H1 (cell line): ENCODE results near the gene DHDH. TPM values are rescaled to one million over a fixed set of nuclear protein-coding genes. Genes with fewer than 3 reads are reported as not detected.

Experiments
- CTCF ChIA-PET: fragments of 300-600 bp; sonication (Branson Sonifier 250); formaldehyde crosslinking; loops from one replicate; lab custom pipeline; 2021; ENCODE audit not compliant: partially characterized antibody; lab: Charles Lee
- POLR2A ChIA-PET: fragments of 300-600 bp; sonication (Branson Sonifier 250); formaldehyde crosslinking; loops from one replicate; lab custom pipeline; 2021; ENCODE audit warnings: inconsistent platforms; ENCODE audit not compliant: partially characterized antibody; lab: Charles Lee
- DNase-seq, 2 experiments: peaks; one replicate each; pipeline versions ENCODE4 v3.0.0 to v3.0.0-alpha.2; 2010 to 2022; ENCODE audit warnings: low spot score in 2 of 2, low read depth in 1 of 2, mixed read lengths in 1 of 2
- FAIRE-seq: peaks from 2 replicates; lab custom pipeline; 2011; peaks lifted over from hg19 to GRCh38; lab: Jason Lieb, UNC
- H2AFZ ChIP-seq: 2 replicates; pipeline ENCODE4 v1.8.1; 2012; ENCODE audit warnings: low read length, inconsistent platforms
- H2AK5ac ChIP-seq: 2 replicates; pipeline ENCODE4 v1.6.1; 2013; ENCODE audit warnings: low read depth, low read length
- H2BK120ac ChIP-seq: replicated peaks from 2 replicates; pipeline ENCODE3; 2013; ENCODE audit warnings: low read depth, low read length, inconsistent platforms
- H2BK12ac ChIP-seq: 2 replicates; pipeline ENCODE4 v1.6.1; 2013; ENCODE audit warnings: low read depth, low read length
- H2BK15ac ChIP-seq: 2 replicates; pipeline ENCODE4 v1.6.1; 2013; ENCODE audit warnings: low read length
- H2BK20ac ChIP-seq: 2 replicates; pipeline ENCODE4 v1.6.1; 2013; ENCODE audit warnings: low read length
- H2BK5ac ChIP-seq: 2 replicates; pipeline ENCODE4 v1.6.1; 2013; ENCODE audit warnings: low read depth, low read length
- H3K14ac ChIP-seq: 2 replicates; pipeline ENCODE4 v1.6.1; 2013; ENCODE audit warnings: inconsistent platforms; ENCODE audit not compliant: insufficient read length
- H3K18ac ChIP-seq: 2 replicates; pipeline ENCODE4 v1.6.1; 2013; ENCODE audit warnings: low read length; ENCODE audit errors: extremely low read depth
- H3K23ac ChIP-seq: 2 replicates; pipeline ENCODE4 v1.6.1; 2013; ENCODE audit warnings: inconsistent platforms; ENCODE audit not compliant: insufficient read length
- H3K23me2 ChIP-seq: 2 replicates; pipeline ENCODE4 v1.6.1; 2013; ENCODE audit warnings: low read depth, low read length
- H3K27ac ChIP-seq: 2 replicates; pipeline ENCODE4 v1.6.1; 2011; ENCODE audit warnings: low read depth, low read length, inconsistent platforms
- H3K27me3 ChIP-seq, 4 experiments: replicated peaks in 1 of 4; 1 replicate in 1 of 4; 2 replicates in 3 of 4; pipeline versions ENCODE4 v1.6.1 to v1.8.1; 2011 to 2013; ENCODE audit warnings: low read length in 3 of 4, mild to moderate bottlenecking in 3 of 4, inconsistent platforms in 2 of 4, mixed read lengths in 2 of 4, moderate library complexity in 1 of 4; ENCODE audit not compliant: control insufficient read depth in 3 of 4, insufficient read depth in 3 of 4; ENCODE audit errors: extremely low read depth in 1 of 4
- H3K36me3 ChIP-seq, 4 experiments: 2 replicates each; pipeline versions ENCODE4 v1.6.1 to v1.8.1; 2011 to 2013; ENCODE audit warnings: mild to moderate bottlenecking in 4 of 4, low read length in 3 of 4, moderate library complexity in 2 of 4, control low read depth in 1 of 4, inconsistent platforms in 1 of 4; ENCODE audit not compliant: insufficient read depth in 4 of 4, control insufficient read depth in 2 of 4
- H3K4ac ChIP-seq: replicated peaks from 2 replicates; pipeline ENCODE3; 2013; ENCODE audit warnings: low read length, low read depth, mixed read lengths, inconsistent platforms; ENCODE audit not compliant: insufficient read length
- H3K4me1 ChIP-seq, 4 experiments: replicated peaks in 1 of 4; 1 replicate in 1 of 4; 2 replicates in 3 of 4; pipeline versions ENCODE4 v1.6.1 to v1.8.1; 2011 to 2013; ENCODE audit warnings: low read length in 3 of 4, inconsistent platforms in 2 of 4, mixed read lengths in 1 of 4; ENCODE audit not compliant: insufficient read depth in 4 of 4, control insufficient read depth in 3 of 4
- H3K4me2 ChIP-seq, 2 experiments: 2 replicates each; pipeline versions ENCODE4 v1.6.1 to v1.8.1; 2011 to 2013; ENCODE audit warnings: low read depth in 2 of 2, low read length in 2 of 2, control low read depth in 1 of 2, inconsistent platforms in 1 of 2, mild to moderate bottlenecking in 1 of 2; ENCODE audit not compliant: insufficient read depth in 1 of 2
- H3K4me3 ChIP-seq, 4 experiments: fragments of 200-600, 300-600 bp in 1 of 4; sonication (generic), shearing (Covaris generic), sonication (Bioruptor Twin) in 1 of 4; 2 replicates each; pipeline versions ENCODE4 v1.5.1 to v1.8.1; 2011 to 2016; ENCODE audit warnings: low read length in 4 of 4, low read depth in 3 of 4, control low read depth in 2 of 4, inconsistent platforms in 2 of 4, mild to moderate bottlenecking in 2 of 4, mixed read lengths in 1 of 4, moderate library complexity in 1 of 4; ENCODE audit not compliant: insufficient read depth in 2 of 4; ENCODE audit errors: extremely low read depth in 1 of 4
- H3K56ac ChIP-seq: replicated peaks from 2 replicates; pipeline ENCODE3; 2013; ENCODE audit warnings: low read depth, mild to moderate bottlenecking, mixed read lengths, low read length, inconsistent platforms; ENCODE audit not compliant: insufficient read length
- H3K79me1 ChIP-seq: 2 replicates; pipeline ENCODE4 v1.6.1; 2013; ENCODE audit warnings: low read depth, low read length, control low read depth
- H3K79me2 ChIP-seq, 2 experiments: 2 replicates each; pipeline versions ENCODE4 v1.6.1 to v1.8.1; 2012 to 2013; ENCODE audit warnings: low read length in 2 of 2, mild to moderate bottlenecking in 2 of 2, inconsistent platforms in 1 of 2; ENCODE audit not compliant: insufficient read depth in 2 of 2, control insufficient read depth in 1 of 2
- H3K9ac ChIP-seq, 4 experiments: replicated peaks in 1 of 4; 1 replicate in 1 of 4; 2 replicates in 3 of 4; pipeline versions ENCODE4 v1.6.1 to v1.8.1; 2011 to 2013; ENCODE audit warnings: low read depth in 3 of 4, low read length in 3 of 4, control low read depth in 2 of 4, mild to moderate bottlenecking in 2 of 4, moderate library complexity in 2 of 4, inconsistent platforms in 1 of 4; ENCODE audit errors: extremely low read depth in 1 of 4
- H3K9me3 ChIP-seq, 2 experiments: 2 replicates each; pipeline versions ENCODE4 v1.6.1 to v1.8.1; 2012 to 2013; ENCODE audit warnings: mild to moderate bottlenecking in 2 of 2, moderate library complexity in 2 of 2, control low read depth in 1 of 2, inconsistent platforms in 1 of 2, low read depth in 1 of 2, low read length in 1 of 2, mixed read lengths in 1 of 2; ENCODE audit not compliant: insufficient read depth in 2 of 2
- H4K20me1 ChIP-seq, 2 experiments: replicated peaks in 1 of 2; 2 replicates each; pipeline versions ENCODE3 to v1.8.1; 2011 to 2013; ENCODE audit warnings: inconsistent platforms in 2 of 2, low read length in 2 of 2, mild to moderate bottlenecking in 1 of 2; ENCODE audit not compliant: insufficient read depth in 2 of 2, control insufficient read depth in 1 of 2
- H4K5ac ChIP-seq: 2 replicates; pipeline ENCODE4 v1.6.1; 2013; ENCODE audit warnings: low read length, low read depth, mixed read lengths, inconsistent platforms; ENCODE audit not compliant: insufficient read length
- H4K8ac ChIP-seq: 2 replicates; pipeline ENCODE4 v1.8.0; 2013; ENCODE audit warnings: mild to moderate bottlenecking, moderate library complexity, low read length, inconsistent platforms; ENCODE audit not compliant: insufficient read depth; ENCODE audit errors: extremely low read depth
- H4K91ac ChIP-seq: replicated peaks from 2 replicates; pipeline ENCODE3; 2013; ENCODE audit warnings: low read length, mixed read lengths, inconsistent platforms; ENCODE audit not compliant: insufficient read length
- JUN ChIP-seq: IDR thresholded peaks from 2 replicates; pipeline ENCODE4 v1.6.1; 2011; ENCODE audit warnings: low read depth, mild to moderate bottlenecking, improper control_type of control experiment, low read length
- KDM1A ChIP-seq: fragments of 200-600, 300-600 bp; sonication (generic); IDR thresholded peaks from 2 replicates; pipeline ENCODE4 v1.7.1; 2016; ENCODE audit warnings: mild to moderate bottlenecking, low read length, borderline replicate concordance
- KDM4A ChIP-seq: IDR thresholded peaks from one replicate; pipeline ENCODE4 v1.7.1; 2012; ENCODE audit warnings: low read depth, mild to moderate bottlenecking, moderate library complexity, low read length, inconsistent platforms; ENCODE audit not compliant: severe bottlenecking
- MAX ChIP-seq: IDR thresholded peaks from 2 replicates; pipeline ENCODE4 v1.6.1; 2012; ENCODE audit warnings: inconsistent platforms
- NRF1 ChIP-seq: IDR thresholded peaks from 2 replicates; pipeline ENCODE4 v1.6.1; 2011; ENCODE audit warnings: mild to moderate bottlenecking, low read depth, low read length, improper control_type of control experiment
- POU5F1 ChIP-seq: IDR thresholded peaks from 2 replicates; pipeline ENCODE4 v1.6.1; 2011; ENCODE audit warnings: low read depth, mild to moderate bottlenecking, low read length, moderate library complexity
- WGBS, 2 experiments: shearing (Covaris generic) in 1 of 2; methylation state at CpG; one replicate each; pipeline versions ENCODE4 v1.1.6 to v1.1.7; 2013 to 2015; ENCODE audit warnings: low lambda C conversion rate in 2 of 2, mixed read lengths in 2 of 2, inconsistent platforms in 1 of 2, low coverage in 1 of 2, missing lambda C conversion rate in 1 of 2; ENCODE audit not compliant: insufficient replicate concordance in 2 of 2, insufficient coverage in 1 of 2, insufficient read length in 1 of 2; ENCODE audit errors: extremely low coverage in 1 of 2, missing lambda C conversion rate in 1 of 2; 5-methylcytosine and 5-hydroxymethylcytosine counted together
- polyA plus RNA-seq, 7 experiments: library from polyadenylated mRNA; depleted of rRNA in 3 of 7; stranded (reverse) in 5 of 7; unstranded in 2 of 7; fragments of >200 nt in 5 of 7; fragments of 200-250 nt in 2 of 7; gene quantifications; 1 replicate in 5 of 7; 2 replicates in 1 of 7; 4 replicates in 1 of 7; pipeline versions ENCODE4 v1.2.1 to v1.2.3, GENCODE V29; 2011 to 2013; ENCODE audit warnings: missing spikeins in 2 of 7, mixed read lengths in 2 of 7
- total RNA-seq: library from RNA; stranded (reverse); fragmentation: NEBNext Ultra II Directional; extraction: Animal tissue kit (Norgen Biotek cat#: 25700); gene quantifications from 2 replicates; pipeline ENCODE4 v1.2.1, GENCODE V29; 2021

Gene DHDH
- total and polyA plus RNA-seq, 2 of the 8 experiments (the other 6 are each of a cell fraction or from before 2014, with no cell fraction given): 2.2 to 2.8 TPM

- peaks cover 9 to 23% (median 11%) of the 10 kb centered on the region in 4 experiments; a peak in 6 of 8 replicates for H3K36me3 ChIP-seq
- no peak overlapping the region for H3K9ac ChIP-seq
- no peak overlapping the region for H2BK20ac ChIP-seq
- no peak overlapping the region for H3K4ac ChIP-seq
- no peak overlapping the region for H3K56ac ChIP-seq
- no peak overlapping the region for H3K4me3 ChIP-seq
- H3K4me2 ChIP-seq: no peak overlapping the region
- no peaks in the 10 kb centered on the region; the same call in 1 of the 2 replicates for H3K23me2 ChIP-seq
- no peak for TF ChIP-seq MAX
- TF ChIP-seq JUN: no peak
- peak; percentile 53; the same call in 1 of the 2 replicates for TF ChIP-seq KDM1A
- no peak for TF ChIP-seq POU5F1
- TF ChIP-seq NRF1: no peak
- TF ChIP-seq KDM4A: no peak
- no peak overlapping the region for H2AK5ac ChIP-seq
- no peak overlapping the region for H4K5ac ChIP-seq
- peaks cover 0 to 16% (median 9%) of the 10 kb centered on the region in 4 experiments; a peak in 6 of 7 replicates for H3K4me1 ChIP-seq
- H2AFZ ChIP-seq: no peak overlapping the region
- peaks cover 0 to 19% of the 10 kb centered on the region in 2 experiments; a peak in 2 of 4 replicates for H3K79me2 ChIP-seq
- H4K8ac ChIP-seq: no peak overlapping the region
- H2BK120ac ChIP-seq: no peak overlapping the region
- H3K18ac ChIP-seq: no peak overlapping the region
- DNase-seq (no peak), FAIRE-seq (no peak)
- H3K79me1 ChIP-seq: peaks cover 3% of the 10 kb centered on the region
- peaks cover 2 to 9% of the 10 kb centered on the region in 2 experiments for H4K20me1 ChIP-seq
- 91% methylated on average over 7 of the region's 8 CpGs; no CpG with 5 or more reads in 1 of the 2 experiments for WGBS, 2 experiments
- H3K9me3 ChIP-seq: no peaks in the 10 kb centered on the region
- H2BK15ac ChIP-seq: no peak overlapping the region
- no peak overlapping the region for H2BK12ac ChIP-seq
- ChIA-PET CTCF (interaction anchor here (0.8 to 2.9 kb wide), 2 partner anchors 10 to 13 kb away, joined by 3 to 11 read pairs; no protein-coding TSS in a partner anchor), POLR2A (interaction anchor here (0.6 to 2.9 kb wide), 4 partner anchors 10 to 315 kb away, joined by 3 to 16 read pairs (median 3); no protein-coding TSS in a partner anchor)
- no peak overlapping the region for H4K91ac ChIP-seq
- H3K27ac ChIP-seq: no peak overlapping the region
- H3K14ac ChIP-seq: no peak overlapping the region
- H3K27me3 ChIP-seq: no peaks in the 10 kb centered on the region
- no peak overlapping the region for H3K23ac ChIP-seq
- no peak overlapping the region for H2BK5ac ChIP-seq
Measured at GRCh38 chr19:48958006-48958405, 24.5 kb downstream of the DHDH start.
